ENCODE measurements around the gene CAPN6. TPM values are rescaled to one million over a fixed set of nuclear protein-coding genes. Genes with fewer than 3 reads are reported as not detected.

The CAPN6 gene
- total RNA-seq, 2 donors from 2014 or later: 2.4 to 4.7 TPM

- intact Hi-C loops (cut with DNase I): no loop called here
- no peaks in the 10 kb centered on the region for H3K36me3 ChIP-seq
- no peak overlapping the region for H3K27ac ChIP-seq
- DNase-seq: no peak
- TF ChIP-seq CTCF (IDR thresholded peaks at IDR 0.05): no peak
- H3K4me1 ChIP-seq: no peaks in the 10 kb centered on the region
- no peak overlapping the region for H3K4me3 ChIP-seq
- H3K27me3 ChIP-seq: no peaks in the 10 kb centered on the region
- H3K9me3 ChIP-seq: no peaks in the 10 kb centered on the region
- H3K9ac ChIP-seq (ENCODE audit: low read depth in 2 of 2, low read length in 2 of 2): no peak overlapping the region
These were observed 12.6 kb downstream of the CAPN6 start for GRCh38 chrX:111257733-111258132.

GRCh38 chrX:111254896-111255693 is 15.2 kb downstream of the CAPN6 start:
- Histone ChIP-seq H3K4me3 (no peak overlapping the region), H3K27ac (no peak overlapping the region), H3K9me3 (no peaks in the 10 kb centered on the region), H3K4me1 (no peaks in the 10 kb centered on the region), H3K9ac (ENCODE audit: low read depth in 2 of 2, low read length in 2 of 2) (no peak overlapping the region), H3K27me3 (no peaks in the 10 kb centered on the region), H3K36me3 (no peaks in the 10 kb centered on the region)
- no peak for DNase-seq
- intact Hi-C loops (cut with DNase I): no loop called here
- TF ChIP-seq CTCF (IDR thresholded peaks at IDR 0.05): no peak

GRCh38 chrX:111244235-111244750 is 26.0 kb downstream of the CAPN6 start:
- peak; percentile 32 for TF ChIP-seq CTCF (IDR thresholded peaks at IDR 0.05)
- no peak overlapping the region for H3K4me3 ChIP-seq
- no peak overlapping the region for H3K9ac ChIP-seq (ENCODE audit: low read depth in 2 of 2, low read length in 2 of 2)
- no peaks in the 10 kb centered on the region for H3K27me3 ChIP-seq
- H3K4me1 ChIP-seq: no peaks in the 10 kb centered on the region
- H3K36me3 ChIP-seq: no peaks in the 10 kb centered on the region
- H3K9me3 ChIP-seq: no peaks in the 10 kb centered on the region
- intact Hi-C loops (cut with DNase I): no loop called here
- H3K27ac ChIP-seq: no peak overlapping the region
- no peak for DNase-seq

- no peak for DNase-seq
- Histone ChIP-seq H3K9me3 (no peaks in the 10 kb centered on the region), H3K27ac (no peak overlapping the region), H3K36me3 (no peaks in the 10 kb centered on the region), H3K27me3 (no peaks in the 10 kb centered on the region), H3K4me1 (no peaks in the 10 kb centered on the region), H3K4me3 (no peak overlapping the region), H3K9ac (ENCODE audit: low read depth in 2 of 2, low read length in 2 of 2) (no peak overlapping the region)
- intact Hi-C loops (cut with DNase I): no loop called here
- TF ChIP-seq CTCF (IDR thresholded peaks at IDR 0.05): no peak
These were observed 53.9 kb downstream of the CAPN6 start for GRCh38 chrX:111216293-111216801.

GRCh38 chrX:111207851-111208250 is 62.4 kb downstream of the CAPN6 start:
- DNase-seq: no peak
- H3K4me1 ChIP-seq: no peaks in the 10 kb centered on the region
- H3K27ac ChIP-seq: no peak overlapping the region
- H3K9ac ChIP-seq (ENCODE audit: low read depth in 2 of 2, low read length in 2 of 2): no peak overlapping the region
- no peak overlapping the region for H3K4me3 ChIP-seq
- intact Hi-C loops (cut with DNase I): no loop called here
- H3K9me3 ChIP-seq: no peaks in the 10 kb centered on the region
- no peaks in the 10 kb centered on the region for H3K36me3 ChIP-seq
- no peaks in the 10 kb centered on the region for H3K27me3 ChIP-seq
- no peak for TF ChIP-seq CTCF (IDR thresholded peaks at IDR 0.05)
